Urinary bladder (tissue), 4 donors: ENCODE measurements around the gene DUS2. TPM values are rescaled to one million over a fixed set of nuclear protein-coding genes. Genes with fewer than 3 reads are reported as not detected.

ENCODE experiments used
- DNase-seq: peaks from one replicate; pipeline ENCODE4 v3.0.0-alpha.2; 2015; ENCODE audit errors: extremely low spot score
- H3K27ac ChIP-seq: one replicate; pipeline ENCODE4 v1.5.1; 2013; ENCODE audit warnings: low read depth, mild to moderate bottlenecking, moderate library complexity
- H3K36me3 ChIP-seq: one replicate; pipeline ENCODE4 v1.6.1; 2013; ENCODE audit warnings: mild to moderate bottlenecking, moderate library complexity; ENCODE audit not compliant: insufficient read depth
- H3K4me1 ChIP-seq: one replicate; pipeline ENCODE4 v1.6.1; 2013; ENCODE audit warnings: mild to moderate bottlenecking, moderate library complexity; ENCODE audit not compliant: insufficient read depth
- H3K4me3 ChIP-seq: one replicate; pipeline ENCODE4 v1.5.1; 2013; ENCODE audit warnings: low read depth, low read length
- WGBS: extraction: QIAGEN DNeasy Blood & Tissue Kit; methylation state at CpG from one replicate; pipeline ENCODE4 v1.1.7; 2013; 5-methylcytosine and 5-hydroxymethylcytosine counted together
- polyA plus RNA-seq: library from polyadenylated mRNA; stranded (reverse); fragments of 200-250 nt; gene quantifications from one replicate; pipeline ENCODE4 v1.2.3, GENCODE V29; 2013
- total RNA-seq: library from RNA; depleted of rRNA; stranded (reverse); fragments of >200 nt; gene quantifications from one replicate; pipeline ENCODE4 v1.2.3, GENCODE V29; 2014
- donor health status: healthy with polysubstance abuse.
- donor health status: healthy.

DUS2 gene
- total and polyA plus RNA-seq, 2 donors: 8.5 to 14.7 TPM

- H3K4me1 ChIP-seq: no peaks in the 10 kb centered on the region
- WGBS: 78% methylated on average over 7 of the region's 7 CpGs
- no peaks in the 10 kb centered on the region for H3K36me3 ChIP-seq
- no peak overlapping the region for H3K27ac ChIP-seq
- no peak overlapping the region for H3K4me3 ChIP-seq
- DNase-seq: no peak
These were observed 23.0 kb downstream of the DUS2 start for GRCh38 chr16:68046106-68046505.

GRCh38 chr16:68047987-68048386, 24.9 kb downstream of the DUS2 start:
- no peak overlapping the region for H3K4me3 ChIP-seq
- no peaks in the 10 kb centered on the region for H3K36me3 ChIP-seq
- no peak for DNase-seq
- H3K27ac ChIP-seq: no peak overlapping the region
- H3K4me1 ChIP-seq: no peaks in the 10 kb centered on the region
- WGBS: 87% methylated on average over 2 of the region's 2 CpGs

- no peak overlapping the region for H3K4me3 ChIP-seq
- WGBS: 94% methylated on average over 2 of the region's 2 CpGs
- no peaks in the 10 kb centered on the region for H3K36me3 ChIP-seq
- H3K27ac ChIP-seq: no peak overlapping the region
- no peak for DNase-seq
- H3K4me1 ChIP-seq: no peaks in the 10 kb centered on the region
These were observed 26.4 kb downstream of the DUS2 start for GRCh38 chr16:68049449-68049848.

GRCh38 chr16:68055395-68055794, 32.3 kb downstream of the DUS2 start:
- 94% methylated on average over 3 of the region's 3 CpGs for WGBS
- Histone ChIP-seq H3K4me3 (no peak overlapping the region), H3K36me3 (peaks cover 3% of the 10 kb centered on the region), H3K27ac (no peak overlapping the region), H3K4me1 (no peaks in the 10 kb centered on the region)
- DNase-seq: no peak

- no peak for DNase-seq
- Histone ChIP-seq H3K27ac (no peak overlapping the region), H3K4me1 (no peaks in the 10 kb centered on the region), H3K36me3 (peaks cover 3% of the 10 kb centered on the region), H3K4me3 (no peak overlapping the region)
These were observed 36.7 kb downstream of the DUS2 start for GRCh38 chr16:68059804-68060203.

GRCh38 chr16:68061396-68061795, 38.3 kb downstream of the DUS2 start:
- no peak overlapping the region for H3K4me3 ChIP-seq
- no peak for DNase-seq
- H3K4me1 ChIP-seq: no peaks in the 10 kb centered on the region
- no peak overlapping the region for H3K27ac ChIP-seq
- 87% methylated on average over 3 of the region's 3 CpGs for WGBS
- peaks cover 1% of the 10 kb centered on the region for H3K36me3 ChIP-seq

GRCh38 chr16:68062910-68063393, 39.9 kb downstream of the DUS2 start:
- H3K4me3 ChIP-seq: no peak overlapping the region
- DNase-seq: no peak
- H3K4me1 ChIP-seq: no peaks in the 10 kb centered on the region
- peaks cover 1% of the 10 kb centered on the region for H3K36me3 ChIP-seq
- WGBS: 94% methylated on average over 4 of the region's 4 CpGs
- H3K27ac ChIP-seq: no peak overlapping the region

GRCh38 chr16:68064791-68065365, 41.8 kb downstream of the DUS2 start:
- no peak overlapping the region for H3K4me3 ChIP-seq
- WGBS: 33% methylated on average over 2 of the region's 2 CpGs
- no peaks in the 10 kb centered on the region for H3K36me3 ChIP-seq
- no peaks in the 10 kb centered on the region for H3K4me1 ChIP-seq
- DNase-seq: no peak
- H3K27ac ChIP-seq: no peak overlapping the region

- 50% methylated on average over 6 of the region's 6 CpGs for WGBS
- no peak for DNase-seq
- Histone ChIP-seq H3K4me3 (no peak overlapping the region), H3K27ac (no peak overlapping the region), H3K36me3 (no peaks in the 10 kb centered on the region), H3K4me1 (no peaks in the 10 kb centered on the region)
These were observed 42.7 kb downstream of the DUS2 start for GRCh38 chr16:68065716-68066305.

- no peak overlapping the region for H3K27ac ChIP-seq
- 62% methylated on average over 1 of the region's 1 CpG for WGBS
These were observed 43.7 kb downstream of the DUS2 start for GRCh38 chr16:68066763-68067162.

GRCh38 chr16:68068926-68069325, 45.8 kb downstream of the DUS2 start:
- Histone ChIP-seq H3K4me3 (no peak overlapping the region), H3K27ac (no peak overlapping the region), H3K4me1 (no peaks in the 10 kb centered on the region), H3K36me3 (no peaks in the 10 kb centered on the region)
- WGBS: 95% methylated on average over 9 of the region's 9 CpGs
- DNase-seq: no peak

More at GRCh38 chr16:68066763-68067162, 43.7 kb downstream of the DUS2 start:
- no peak for DNase-seq
- Histone ChIP-seq H3K4me1 (no peaks in the 10 kb centered on the region), H3K4me3 (no peak overlapping the region), H3K36me3 (no peaks in the 10 kb centered on the region)

- Histone ChIP-seq H3K4me1 (no peaks in the 10 kb centered on the region), H3K36me3 (no peaks in the 10 kb centered on the region), H3K27ac (no peak overlapping the region), H3K4me3 (no peak overlapping the region)
- no peak for DNase-seq
- 66% methylated on average over 7 of the region's 7 CpGs for WGBS
These were observed 46.6 kb downstream of the DUS2 start for GRCh38 chr16:68069511-68070248.

- H3K36me3 ChIP-seq: no peaks in the 10 kb centered on the region
- H3K4me1 ChIP-seq: no peaks in the 10 kb centered on the region
- H3K4me3 ChIP-seq: no peak overlapping the region
- 72% methylated on average over 2 of the region's 2 CpGs for WGBS
- no peak overlapping the region for H3K27ac ChIP-seq
- no peak for DNase-seq
These were observed 47.2 kb downstream of the DUS2 start for GRCh38 chr16:68070249-68070730.
